Left cardiac atrium (tissue), 4 donors: ENCODE results near the gene IGFALS. TPM values are rescaled to one million over a fixed set of nuclear protein-coding genes. Genes with fewer than 3 reads are reported as not detected.

Experiments
- ATAC-seq, 2 donors: fragments of 200-7000 bp; cut with Tn5 transposase; one replicate each; pipeline ENCODE4 v1.9.1; 2020; ENCODE audit warnings: mild to moderate bottlenecking in 2 of 2, moderate library complexity in 2 of 2
- DNase-seq: peaks from one replicate; pipeline ENCODE4 v3.0.0-alpha.2; 2020
- intact Hi-C, 2 donors: fragments of 100-400 bp; cut with DNase I; formaldehyde crosslinking; loops; one replicate each; pipeline versions ENCODE4 v1.14.1 to v1.15.1; 2022 to 2023
- total RNA-seq, 2 donors: library from RNA; stranded (reverse); fragmentation: NEBNext Ultra II Directional; extraction: Animal tissue kit (Norgen Biotek cat#: 25700); gene quantifications; one replicate each; pipeline ENCODE4 v1.2.1, GENCODE V29; 2021
- donor health status: DM: no; HTN: yes; CAD: no.
- donor health status: DM: no; HTN: yes; CAD: no; lungs with severe emphysema.
- donor health status: DM: yes; HTN: yes; CAD: no.
- donor health status: Dilated cardiomyopathy.

Gene IGFALS
- total RNA-seq, 2 donors from 2014 or later = not detected

DNA sequence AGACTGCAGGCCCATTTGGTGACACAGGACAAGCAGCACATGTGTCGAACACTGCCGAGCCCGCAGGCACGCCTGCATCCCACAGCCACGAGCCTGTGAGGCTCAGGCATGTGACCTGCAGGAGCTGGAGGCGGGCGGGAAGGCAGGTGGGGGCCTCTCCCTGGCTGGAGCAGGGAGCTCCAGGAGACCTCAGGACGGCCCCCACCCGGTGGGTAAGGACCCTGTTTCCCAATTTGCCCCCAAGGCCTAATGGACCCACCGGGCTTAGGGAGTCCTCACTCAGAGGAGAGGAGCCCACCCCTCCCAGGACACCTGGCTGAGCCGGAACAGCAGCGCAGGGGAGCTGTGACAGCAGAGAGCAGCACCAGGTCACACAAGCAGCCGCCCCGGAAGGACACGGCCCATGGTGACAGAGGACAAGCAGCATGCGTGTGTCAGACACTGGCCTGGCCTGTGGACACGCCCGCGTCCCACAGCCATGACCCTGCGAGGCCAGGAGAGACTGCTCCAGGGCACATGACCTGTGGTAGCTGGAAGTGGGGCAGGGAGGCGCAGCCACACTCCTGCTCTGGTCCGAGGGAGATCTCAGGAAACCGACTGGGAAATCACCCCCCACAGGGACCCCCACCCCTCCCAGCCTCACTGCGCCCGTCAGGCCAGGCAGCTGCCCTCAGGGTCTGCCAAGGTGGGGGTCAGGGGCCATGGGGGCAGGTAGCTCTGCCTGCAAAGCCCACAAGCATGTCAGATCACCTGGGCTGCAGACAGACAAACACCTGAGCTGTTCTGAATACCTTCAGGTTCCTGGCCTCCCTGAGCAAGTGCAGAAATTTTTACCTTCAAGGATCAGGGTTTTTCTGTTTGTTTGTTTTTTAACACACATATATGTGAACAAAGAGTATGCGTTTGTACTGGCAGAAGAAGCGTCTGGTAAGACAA is 13.5 kb downstream of the IGFALS start:
- intact Hi-C loops = no loop called here
- ATAC-seq (no peak), DNase-seq (peak; percentile 29)

DNA sequence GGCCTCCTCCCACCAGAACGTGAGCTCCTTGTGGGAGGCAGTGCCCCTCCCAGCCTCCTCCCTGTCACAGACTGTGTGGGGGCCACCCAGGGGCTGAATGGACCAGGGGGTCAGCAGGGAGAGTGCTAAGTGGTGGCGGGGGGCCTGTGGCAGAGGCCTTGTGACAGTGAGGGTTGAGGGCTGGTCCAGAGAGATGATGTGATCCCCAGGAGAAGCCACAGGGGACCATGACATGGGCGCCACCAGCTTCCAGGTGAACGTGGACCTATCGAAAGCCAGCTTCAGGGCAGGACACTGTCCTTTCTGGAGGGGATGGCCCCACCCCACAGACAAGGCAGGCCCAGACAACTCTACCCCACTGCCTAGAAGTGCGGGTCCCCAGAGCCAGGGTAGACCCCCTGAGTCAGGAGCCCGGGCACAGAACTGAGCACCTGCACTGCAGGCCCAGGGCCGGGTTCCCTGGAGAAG is 14.2 kb downstream of the IGFALS start:
- DNase-seq = peak; percentile 19
- no peak for ATAC-seq
- intact Hi-C loops = no loop called here

DNA sequence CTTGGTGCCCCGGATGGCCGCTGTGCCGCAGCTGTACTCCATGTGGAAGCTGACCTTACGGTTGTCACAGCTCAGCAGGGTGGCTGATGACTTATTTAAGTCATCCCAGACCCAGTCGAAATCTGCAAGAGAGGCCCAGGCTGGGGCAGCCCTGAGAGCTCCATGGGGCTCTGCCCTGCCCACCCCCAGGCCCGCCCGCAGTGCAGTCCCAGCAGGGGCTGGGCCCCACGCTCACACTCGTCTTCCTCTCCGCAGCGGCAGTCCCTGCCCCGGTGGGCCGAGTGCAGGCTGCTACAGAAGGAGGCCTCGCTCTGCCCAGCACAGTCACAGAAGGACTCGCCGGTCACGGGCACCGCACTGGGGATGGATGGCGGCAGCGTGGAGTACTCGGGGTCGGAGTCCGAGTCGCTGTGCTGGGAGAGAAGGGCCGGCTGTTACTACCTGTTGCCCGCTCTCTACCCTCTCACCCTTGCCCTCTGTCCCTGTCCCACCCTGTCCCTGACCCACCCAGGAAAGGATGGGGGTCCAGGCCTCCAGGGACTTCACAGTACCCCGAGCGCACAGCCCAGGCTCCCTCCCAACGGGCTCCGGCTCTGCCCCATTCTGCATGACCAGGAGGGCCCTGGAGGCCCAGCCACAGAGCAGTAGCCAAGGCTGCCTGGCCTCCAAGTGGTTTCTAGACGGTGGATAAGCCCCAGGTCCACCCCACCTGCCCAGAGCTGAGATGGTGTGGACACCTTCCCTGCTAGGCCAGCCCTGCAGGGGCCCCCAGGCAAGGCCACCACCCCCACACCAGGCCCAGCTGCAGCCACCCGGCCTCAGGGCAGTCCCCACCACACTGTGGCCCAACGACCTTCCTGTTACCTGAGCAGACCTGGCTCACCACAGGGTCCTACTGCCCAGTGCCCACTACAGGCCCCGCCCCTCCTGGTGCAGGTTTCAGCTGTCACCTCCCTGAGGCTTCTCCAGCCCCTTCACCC is 15.0 kb downstream of the IGFALS start:
- peak; percentile 19 for DNase-seq
- intact Hi-C loops = no loop called here

DNA sequence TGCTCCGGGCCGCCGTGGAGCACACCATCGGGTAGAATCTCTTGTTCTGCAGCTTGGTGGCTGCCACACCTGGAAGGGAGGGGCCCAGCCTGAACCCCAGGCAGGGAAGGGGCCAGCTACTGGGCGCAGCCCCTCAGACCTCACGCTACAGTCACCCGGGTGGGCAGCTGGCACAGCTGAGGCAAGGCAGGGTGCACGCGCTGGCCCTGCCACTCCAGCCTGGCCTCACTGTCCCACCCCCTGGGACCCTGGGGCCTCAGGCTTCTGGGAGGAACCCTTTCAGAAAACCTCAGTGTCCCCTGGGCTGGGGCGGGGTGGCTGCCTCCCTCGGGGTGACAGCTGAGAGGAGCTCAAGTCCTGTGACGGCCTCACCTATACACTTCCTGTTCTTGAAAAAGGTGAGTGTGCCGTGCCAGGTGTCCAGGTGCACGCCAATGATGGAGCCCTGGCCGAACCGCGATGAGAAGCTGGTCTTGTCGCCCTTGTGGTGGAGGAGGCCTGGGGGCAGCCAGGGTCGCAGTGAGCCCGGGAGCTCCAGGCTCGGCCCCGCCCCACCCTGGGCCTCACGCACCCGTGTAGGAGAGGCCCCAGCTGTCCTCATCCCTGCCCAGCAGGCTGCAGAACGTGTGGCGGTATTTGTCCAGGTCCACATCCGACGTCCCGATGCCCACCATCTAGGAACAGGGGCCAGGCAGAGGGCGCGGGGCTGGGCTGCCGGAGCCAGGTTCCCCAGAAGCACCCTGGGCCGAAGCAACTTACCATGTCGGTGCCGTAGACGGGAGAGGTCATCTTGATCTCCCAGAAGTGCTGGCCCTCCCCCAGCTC is 15.9 kb downstream of the IGFALS start:
- no peak for ATAC-seq
- DNase-seq = peak; percentile 28
- intact Hi-C loops = no loop called here

More for the DNA sequence above, 15.0 kb downstream of the IGFALS start:
- ATAC-seq = no peak

DNA sequence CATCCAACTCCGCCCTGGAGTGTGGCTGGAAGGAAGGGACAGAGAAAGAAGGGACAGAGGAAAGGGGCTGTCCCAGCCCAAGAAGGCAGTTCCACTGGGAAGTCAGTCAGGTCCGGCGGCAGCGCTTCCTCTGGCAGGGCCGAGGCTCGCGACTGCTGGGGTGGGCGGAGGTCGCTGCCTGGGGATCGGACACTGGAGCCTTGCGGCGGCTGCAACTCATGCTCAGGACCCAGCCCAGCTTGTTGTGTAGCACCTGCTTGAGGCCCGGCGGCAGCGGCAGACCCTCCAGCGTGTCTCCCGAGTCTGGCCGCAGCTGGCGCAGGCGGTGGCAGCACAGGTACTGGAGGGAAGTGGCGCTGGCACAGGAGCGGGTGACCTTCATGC is 16.5 kb downstream of the IGFALS start:
- ATAC-seq (no peak), DNase-seq (no peak)
- intact Hi-C loops = no loop called here

DNA sequence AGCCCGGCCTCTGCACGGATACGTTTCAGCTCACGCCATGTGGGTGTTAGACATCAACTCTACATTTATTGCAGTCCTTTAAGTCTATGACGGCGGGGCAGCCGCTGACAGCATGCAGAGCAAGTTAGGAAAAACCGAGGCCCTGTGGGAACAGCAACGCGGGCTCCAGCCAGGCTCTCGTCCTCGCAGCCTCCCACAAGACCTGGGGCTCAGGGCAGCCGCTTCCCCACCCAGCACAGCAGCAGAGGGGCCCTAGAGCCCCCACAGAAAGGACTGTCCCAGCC is 16.9 kb downstream of the IGFALS start:
- intact Hi-C loops = no loop called here
- DNase-seq (no peak), ATAC-seq (no peak)

DNA sequence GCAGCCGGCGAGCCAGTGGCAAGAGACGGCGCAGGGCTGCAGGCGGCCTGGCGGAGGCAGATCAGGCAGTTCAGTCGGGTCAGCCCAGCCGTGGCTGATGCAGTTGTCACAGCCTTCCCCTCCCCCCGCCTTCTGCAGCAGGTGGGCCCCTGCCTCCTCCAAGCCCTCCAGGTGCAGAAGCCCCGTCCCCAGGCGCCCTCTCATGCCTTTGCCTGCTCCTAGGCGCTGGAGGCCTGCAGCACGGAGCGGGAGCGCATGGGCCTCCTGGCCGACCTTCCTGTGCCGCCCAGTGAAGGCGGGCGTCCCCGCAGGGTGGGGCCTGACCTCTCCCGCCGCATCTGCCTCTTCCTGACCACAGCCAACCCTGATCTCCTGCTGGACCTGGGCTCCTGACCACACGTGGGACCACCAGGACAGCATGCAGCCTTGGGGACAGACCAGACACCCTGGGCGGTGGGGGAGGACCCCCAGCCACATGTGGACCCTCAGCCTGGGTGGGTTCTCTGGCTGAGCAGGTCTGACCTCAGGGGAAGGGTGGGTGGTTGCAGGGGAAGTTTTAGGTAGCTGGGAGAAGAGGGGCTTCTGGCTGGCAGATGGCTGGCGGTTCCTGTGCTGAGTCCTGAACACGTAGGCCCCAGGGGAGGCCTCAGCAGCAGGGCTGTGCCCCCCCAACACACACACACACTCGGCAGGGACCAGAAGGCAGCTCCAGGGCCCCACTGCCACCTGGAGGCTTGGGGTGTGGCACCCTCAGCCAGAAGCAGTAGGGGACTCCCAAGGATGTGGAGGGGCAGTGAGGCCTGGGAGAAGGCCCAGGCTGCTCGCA is 17.4 kb downstream of the IGFALS start:
- intact Hi-C loops = no loop called here
- DNase-seq (no peak), ATAC-seq (no peak)

DNA sequence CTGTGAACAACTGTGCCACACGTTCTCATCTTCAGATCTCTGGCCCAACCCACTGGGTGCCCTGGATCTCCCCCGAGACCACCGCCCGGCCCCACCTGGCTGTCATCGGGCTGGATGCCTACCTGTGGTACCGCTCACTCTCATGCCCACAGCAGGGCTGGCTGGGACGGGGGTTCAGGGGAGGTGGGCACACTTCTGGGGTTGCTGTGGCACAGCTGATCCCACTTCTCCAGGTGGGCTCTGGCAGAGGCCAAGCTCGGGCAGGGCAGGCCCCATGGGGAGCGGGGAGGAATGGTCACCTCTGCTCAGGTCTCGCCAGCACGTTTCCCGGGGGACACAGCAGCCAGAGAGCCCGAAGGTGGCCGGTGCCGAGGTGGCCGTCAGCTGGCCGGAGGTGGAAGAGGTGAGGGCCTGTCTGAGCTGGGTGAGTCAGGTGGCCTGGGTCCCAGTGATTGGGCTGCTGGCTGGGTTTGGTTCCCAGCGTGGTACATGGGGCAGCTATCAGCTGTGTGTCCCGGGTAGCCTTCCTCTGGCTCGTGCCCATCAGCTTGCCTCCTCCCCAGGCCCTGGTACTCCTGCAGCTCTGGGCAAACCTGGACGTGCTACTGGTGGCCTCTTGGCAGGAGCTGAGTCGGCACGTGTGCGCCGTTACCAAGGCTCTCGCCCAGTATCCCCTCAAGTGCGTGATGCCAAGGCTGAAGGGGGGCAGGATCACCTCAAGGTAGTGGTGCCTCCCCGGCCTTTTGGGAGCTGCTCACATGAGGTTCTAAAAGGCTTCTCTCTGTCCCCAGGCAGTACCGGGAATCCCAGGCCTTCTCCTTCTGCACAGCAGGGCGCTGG is 18.3 kb downstream of the IGFALS start:
- ATAC-seq = no peak
- intact Hi-C loops = no loop called here
- DNase-seq = no peak

DNA sequence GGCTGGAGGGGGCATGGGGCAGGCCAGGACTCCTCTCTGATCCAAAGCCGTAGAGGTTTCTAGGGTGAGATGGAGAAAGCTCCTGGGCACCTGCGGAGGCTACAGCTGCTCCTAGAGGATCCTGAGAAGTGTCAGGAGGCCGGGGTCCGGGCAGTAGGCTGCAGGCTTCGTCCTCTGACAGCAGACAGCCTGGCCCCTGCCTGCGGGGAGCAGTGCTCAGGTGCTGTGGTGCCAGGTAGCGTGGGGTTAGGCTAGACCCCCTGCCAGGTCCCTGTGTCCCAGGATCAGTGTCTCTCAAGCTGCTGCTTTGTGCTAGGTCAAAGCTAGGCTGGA is 19.1 kb downstream of the IGFALS start:
- intact Hi-C loops = no loop called here
- ATAC-seq (no peak), DNase-seq (no peak)

DNA sequence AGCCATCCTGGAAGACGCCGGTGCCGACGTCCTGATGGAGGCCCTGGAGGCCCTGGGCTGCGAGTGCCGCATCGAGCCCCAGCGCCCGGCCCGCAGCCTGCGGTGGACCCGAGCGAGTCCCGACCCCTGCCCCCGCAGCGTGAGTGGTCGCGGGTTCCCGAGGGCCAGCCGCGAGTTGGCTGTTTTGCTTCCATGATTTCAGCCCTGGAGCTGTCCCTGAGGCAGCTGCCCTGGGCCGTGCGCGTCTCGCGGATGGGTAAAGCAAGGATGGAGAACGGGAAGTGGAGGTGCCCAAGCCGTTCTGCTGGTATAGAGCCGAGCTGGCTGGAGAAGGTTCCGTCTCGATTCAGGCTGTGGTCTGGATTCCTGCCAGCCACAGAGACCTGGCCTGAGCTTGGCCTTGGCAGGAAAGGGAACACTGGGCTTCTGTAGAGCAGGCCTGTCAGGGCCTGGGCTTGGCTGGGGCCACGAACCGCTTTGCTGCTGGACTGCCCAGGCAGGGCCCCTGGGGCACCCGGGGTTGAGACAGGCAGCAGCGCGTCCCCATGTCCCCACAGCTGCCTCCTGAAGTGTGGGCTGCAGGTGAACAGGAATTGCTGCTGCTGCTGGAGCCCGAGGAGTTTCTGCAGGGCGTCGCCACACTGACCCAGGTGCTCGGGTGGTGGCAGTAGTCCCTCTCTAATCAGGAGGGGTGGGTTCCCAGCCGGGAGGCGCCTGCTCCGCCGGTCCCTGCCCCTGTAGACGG is 19.6 kb downstream of the IGFALS start:
- DNase-seq (no peak), ATAC-seq (peak in 1 of 2 donors; percentile 1)
- intact Hi-C loops = no loop called here

DNA sequence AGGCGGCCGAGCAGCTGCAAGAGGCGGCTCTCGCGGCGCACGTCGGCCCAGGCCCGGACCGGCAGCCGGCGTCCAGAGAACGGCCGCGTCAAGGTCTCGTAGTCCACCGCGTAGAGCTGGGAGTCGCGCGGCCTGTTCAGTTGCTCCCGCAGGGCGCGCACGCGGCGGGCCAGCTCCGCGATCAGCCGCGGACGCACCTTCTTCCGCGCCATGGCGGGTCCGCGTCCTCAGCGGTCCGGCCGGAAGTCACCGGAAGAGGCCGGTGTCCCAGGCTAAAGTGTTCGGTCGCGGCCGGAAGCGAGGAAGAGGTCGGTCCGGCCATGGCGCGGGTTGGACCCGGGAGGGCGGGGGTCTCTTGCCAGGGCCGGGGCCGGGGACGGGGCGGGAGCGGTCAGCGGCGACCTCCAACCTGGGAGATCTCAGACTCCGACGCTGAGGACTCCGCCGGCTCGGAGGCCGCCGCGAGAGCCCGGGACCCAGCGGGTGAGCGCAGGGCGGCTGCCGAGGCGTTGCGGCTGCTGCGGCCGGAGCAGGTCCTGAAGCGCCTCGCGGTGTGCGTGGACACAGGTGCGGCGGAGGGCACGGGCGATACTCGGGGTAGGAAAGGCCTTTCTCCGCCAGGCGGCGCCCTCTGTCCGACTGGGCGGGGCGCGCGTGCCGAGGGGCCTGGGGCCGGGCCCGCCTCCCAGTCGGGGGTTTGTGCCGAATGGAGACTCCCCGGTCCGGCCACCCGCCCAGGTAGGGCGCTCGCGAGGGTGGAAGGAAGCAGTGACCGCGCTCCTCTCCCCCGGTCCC is 20.4 kb downstream of the IGFALS start, which contains the start of gene MRPS34:
Gene MRPS34 (minus strand): TSS at position 227 of the 795 bp plus-strand sequence. CDS start 15 bp downstream, at position 212.
- DNase-seq = peak; percentile 86
- ATAC-seq = peak; percentile 65 to 70
- intact Hi-C loops = no loop called here

DNA sequence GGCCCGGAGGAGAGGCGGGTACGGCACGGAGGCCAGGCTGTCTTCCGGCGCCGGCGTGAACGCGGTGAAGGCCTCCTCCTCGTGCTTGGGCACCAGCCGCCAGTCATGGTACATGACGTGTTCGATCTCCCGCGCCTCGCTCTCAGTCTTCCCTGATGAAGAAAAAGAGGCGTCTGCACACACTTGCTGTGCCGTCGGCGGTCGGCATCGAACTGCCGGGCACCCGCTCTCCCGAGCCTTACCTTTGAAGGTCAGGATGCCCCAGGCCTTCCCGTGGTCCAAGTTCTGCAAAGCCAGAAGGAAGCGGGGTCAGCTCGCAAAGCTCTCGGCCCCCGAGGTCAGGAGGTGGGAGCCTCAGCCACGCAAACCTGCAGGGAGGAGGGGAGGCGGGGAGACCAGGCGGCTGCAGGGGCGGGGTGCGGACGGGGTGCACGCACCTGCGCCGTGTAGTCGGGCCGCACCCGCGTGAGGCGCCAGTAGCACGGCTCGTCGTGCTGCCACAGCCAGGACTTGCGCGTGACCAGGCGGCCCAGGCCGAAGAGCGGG is 21.1 kb downstream of the IGFALS start, which contains the start of gene EME2:
Gene EME2 (plus strand): TSS at position 449 of the 546 bp plus-strand sequence. CDS start 418 bp downstream, outside the sequence.
- ATAC-seq (no peak), DNase-seq (no peak)
- intact Hi-C loops = no loop called here

DNA sequence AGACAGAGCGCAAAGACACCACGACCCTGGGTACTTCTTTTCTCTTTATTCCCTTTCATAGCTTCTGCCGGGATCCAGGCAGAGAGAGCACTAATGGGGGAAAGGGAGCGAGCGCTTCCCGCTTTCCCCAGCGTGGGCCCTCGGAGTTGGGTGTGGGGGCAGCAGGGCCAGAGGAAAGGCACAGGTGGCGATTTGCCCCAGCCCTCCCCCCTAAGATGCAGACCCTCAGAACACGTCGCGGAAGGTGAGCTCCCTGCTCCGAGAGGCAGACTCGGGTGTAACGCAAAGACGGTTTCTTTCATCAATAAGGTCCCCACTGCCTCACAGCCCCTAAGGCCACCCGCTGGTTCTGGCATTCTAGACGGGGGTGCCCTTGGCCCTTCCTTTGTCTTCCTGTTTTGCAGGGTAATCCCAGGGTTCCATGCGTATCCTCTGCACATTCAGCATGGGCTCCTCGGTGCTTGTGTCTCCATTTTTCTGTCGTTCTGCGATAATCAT is 21.6 kb downstream of the IGFALS start:
- ATAC-seq (no peak), DNase-seq (no peak)
- intact Hi-C loops = no loop called here

DNA sequence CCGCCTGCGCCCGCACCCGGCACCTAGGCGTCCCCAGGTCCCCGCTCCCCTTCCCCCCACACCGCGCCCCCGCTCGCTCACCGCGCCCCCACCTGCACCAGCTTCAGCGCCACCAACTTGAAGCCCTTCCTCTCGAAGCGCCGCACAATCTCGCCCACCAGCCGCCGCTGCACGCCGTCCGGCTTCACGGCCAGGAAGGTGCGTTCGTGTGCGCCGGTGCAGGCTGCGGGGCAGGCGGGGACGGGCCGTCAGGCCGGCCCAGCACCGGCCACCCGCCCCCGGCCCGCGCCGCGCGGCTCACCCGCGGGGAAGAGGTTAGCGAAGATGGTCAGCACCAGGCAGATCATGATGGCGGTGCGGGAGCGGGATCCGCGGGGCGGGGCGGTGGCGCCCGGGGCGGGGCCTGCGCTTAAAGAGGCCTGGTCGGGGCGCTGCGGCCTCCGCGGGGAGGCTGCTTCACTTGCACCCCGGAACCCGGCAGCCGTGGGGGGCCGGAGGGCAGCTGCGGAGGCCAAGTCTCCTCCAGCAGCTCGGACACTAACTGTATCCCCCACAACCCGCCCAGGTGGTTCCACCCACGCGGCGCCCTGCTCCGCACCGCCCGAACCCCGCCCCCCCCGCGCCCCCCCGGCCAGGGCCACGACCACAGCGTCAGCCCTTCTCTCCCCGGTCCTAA is 22.2 kb downstream of the IGFALS start, which contains the start of gene NME3:
Gene NME3 (minus strand): TSS at position 356 of the 676 bp plus-strand sequence. CDS start 9 bp downstream, at position 347.
- intact Hi-C loops = no loop called here
- DNase-seq = peak; percentile 82
- ATAC-seq = peak; percentile 53 to 68
